H9 (cell line): ENCODE data around the gene TRIM7. TPM values are rescaled to one million over a fixed set of nuclear protein-coding genes. Genes with fewer than 3 reads are reported as not detected.

Experiments
- DNase-seq: peaks from one replicate; pipeline ENCODE4 v3.0.0-alpha.2; 2017
- H2AFZ ChIP-seq: one replicate; pipeline ENCODE4 v1.6.1; 2013; ENCODE audit warnings: mild to moderate bottlenecking, low read length, control low read depth, moderate library complexity
- H2AK5ac ChIP-seq: 2 replicates; pipeline ENCODE4 v1.6.1; 2013; ENCODE audit warnings: low read length, control low read depth, mixed read lengths; ENCODE audit not compliant: insufficient read length
- H2BK120ac ChIP-seq: one replicate; pipeline ENCODE4 v1.6.1; 2013; ENCODE audit warnings: low read depth, mild to moderate bottlenecking, low read length, control low read depth, inconsistent platforms; ENCODE audit not compliant: poor library complexity, severe bottlenecking
- H2BK12ac ChIP-seq: 2 replicates; pipeline ENCODE4 v1.6.1; 2013; ENCODE audit warnings: low read length, control low read depth, mixed read lengths, low read depth; ENCODE audit not compliant: insufficient read length
- H2BK15ac ChIP-seq: 2 replicates; pipeline ENCODE4 v1.6.1; 2013; ENCODE audit warnings: low read depth, low read length, control low read depth
- H2BK20ac ChIP-seq: one replicate; pipeline ENCODE4 v1.6.1; 2013; ENCODE audit warnings: low read depth, mild to moderate bottlenecking, low read length, control low read depth, inconsistent platforms; ENCODE audit not compliant: poor library complexity, severe bottlenecking
- H2BK5ac ChIP-seq: 2 replicates; pipeline ENCODE4 v1.6.1; 2013; ENCODE audit warnings: low read length, control low read depth, mixed read lengths; ENCODE audit not compliant: insufficient read length
- H3K14ac ChIP-seq: 2 replicates; pipeline ENCODE4 v1.6.1; 2013; ENCODE audit warnings: low read length, control low read depth; ENCODE audit not compliant: insufficient read depth
- H3K18ac ChIP-seq: 2 replicates; pipeline ENCODE4 v1.6.1; 2013; ENCODE audit warnings: low read depth, mild to moderate bottlenecking, mixed read lengths, low read length, control low read depth; ENCODE audit not compliant: insufficient read length
- H3K23ac ChIP-seq: 2 replicates; pipeline ENCODE4 v1.6.1; 2013; ENCODE audit warnings: low read length, control low read depth, mixed read lengths, low read depth; ENCODE audit not compliant: insufficient read length
- H3K23me2 ChIP-seq: 2 replicates; pipeline ENCODE4 v1.6.1; 2013; ENCODE audit warnings: low read depth, mild to moderate bottlenecking, mixed read lengths, low read length, control low read depth; ENCODE audit not compliant: insufficient read length, poor library complexity, severe bottlenecking
- H3K27ac ChIP-seq: 2 replicates; pipeline ENCODE4 v1.5.1; 2013; ENCODE audit warnings: low read length, control low read depth, mixed read lengths, low read depth; ENCODE audit not compliant: insufficient read length
- H3K27me3 ChIP-seq: 2 replicates; pipeline ENCODE4 v1.6.1; 2013; ENCODE audit warnings: low read length, control low read depth, inconsistent platforms; ENCODE audit not compliant: insufficient read depth
- H3K4ac ChIP-seq: 2 replicates; pipeline ENCODE4 v1.6.1; 2013; ENCODE audit warnings: low read depth, mild to moderate bottlenecking, control low read depth, inconsistent platforms, low read length, moderate library complexity
- H3K4me1 ChIP-seq: 2 replicates; pipeline ENCODE4 v1.6.1; 2013; ENCODE audit warnings: low read length, control low read depth, inconsistent platforms; ENCODE audit not compliant: insufficient read depth
- H3K4me2 ChIP-seq: 2 replicates; pipeline ENCODE4 v1.6.1; 2013; ENCODE audit warnings: low read length, control low read depth, mixed read lengths; ENCODE audit not compliant: insufficient read length, insufficient read depth
- H3K56ac ChIP-seq: 2 replicates; pipeline ENCODE4 v1.6.1; 2013; ENCODE audit warnings: low read depth, mild to moderate bottlenecking, mixed read lengths, low read length, control low read depth; ENCODE audit not compliant: insufficient read length
- H3K79me1 ChIP-seq: 2 replicates; pipeline ENCODE4 v1.6.1; 2013; ENCODE audit warnings: low read depth, mild to moderate bottlenecking, moderate library complexity, low read length, control low read depth, inconsistent platforms; ENCODE audit not compliant: insufficient read depth, poor library complexity, severe bottlenecking
- H3K79me2 ChIP-seq: 2 replicates; pipeline ENCODE4 v1.6.1; 2013; ENCODE audit warnings: low read length, control low read depth, inconsistent platforms; ENCODE audit not compliant: insufficient read depth
- H3K9ac ChIP-seq: 2 replicates; pipeline ENCODE4 v1.6.1; 2013; ENCODE audit warnings: low read length, control low read depth, mixed read lengths; ENCODE audit not compliant: insufficient read length; ENCODE audit errors: extremely low read depth
- H3K9me3 ChIP-seq: one replicate; pipeline ENCODE4 v1.6.1; 2013; ENCODE audit warnings: low read depth, low read length, inconsistent platforms; ENCODE audit not compliant: control insufficient read depth
- H3T11ph ChIP-seq: one replicate; pipeline ENCODE4 v1.6.1; 2013; ENCODE audit warnings: mild to moderate bottlenecking, low read length, control low read depth, inconsistent platforms
- H4K20me1 ChIP-seq: one replicate; pipeline ENCODE4 v1.6.1; 2013; ENCODE audit not compliant: control insufficient read depth, insufficient read length, insufficient read depth
- H4K5ac ChIP-seq: 2 replicates; pipeline ENCODE4 v1.6.1; 2013; ENCODE audit warnings: low read depth, mild to moderate bottlenecking, mixed read lengths, low read length, control low read depth; ENCODE audit not compliant: insufficient read length
- H4K8ac ChIP-seq: replicated peaks from 2 replicates; pipeline ENCODE4 v1.6.1; 2013; ENCODE audit warnings: low read length, control low read depth, mixed read lengths, low read depth; ENCODE audit not compliant: insufficient read length
- H4K91ac ChIP-seq: 2 replicates; pipeline ENCODE4 v1.6.1; 2013; ENCODE audit warnings: low read depth, mild to moderate bottlenecking, moderate library complexity, mixed read lengths, low read length, control low read depth; ENCODE audit not compliant: insufficient read length
- H3K27ac Mint-ChIP-seq, 3 experiments: 2 replicates in 2 of 3; 3 replicates in 1 of 3; pipeline ENCODE4 v1.8.0; 2020 to 2021; ENCODE audit warnings: mixed read lengths in 3 of 3, mild to moderate bottlenecking in 1 of 3, moderate library complexity in 1 of 3
- H3K27me3 Mint-ChIP-seq: 2 replicates; pipeline ENCODE4 v1.8.0; 2021; ENCODE audit warnings: low read depth, mild to moderate bottlenecking, moderate library complexity, mixed read lengths
- H3K36me3 Mint-ChIP-seq, 3 experiments: 2 replicates in 2 of 3; 3 replicates in 1 of 3; pipeline ENCODE4 v1.8.0; 2020 to 2021; ENCODE audit warnings: low read depth in 3 of 3, mixed read lengths in 3 of 3; ENCODE audit not compliant: insufficient read depth in 1 of 3
- H3K4me1 Mint-ChIP-seq, 2 experiments: 2 replicates each; pipeline ENCODE4 v1.8.0; 2020; ENCODE audit warnings: mixed read lengths in 2 of 2
- H3K4me3 Mint-ChIP-seq, 2 experiments: 2 replicates in 1 of 2; 3 replicates in 1 of 2; pipeline ENCODE4 v1.8.0; 2020 to 2021; ENCODE audit warnings: mild to moderate bottlenecking in 2 of 2, mixed read lengths in 2 of 2, moderate library complexity in 1 of 2
- H3K9me3 Mint-ChIP-seq, 2 experiments: 2 replicates in 1 of 2; 3 replicates in 1 of 2; pipeline ENCODE4 v1.8.0; 2020; ENCODE audit warnings: mild to moderate bottlenecking in 2 of 2, mixed read lengths in 2 of 2, moderate library complexity in 1 of 2
- CTCF ChIP-seq: fragments of 200-600 bp; sonication (generic); conservative IDR thresholded peaks from 3 replicates; pipeline ENCODE4 v1.8.0; 2021; ENCODE audit warnings: antibody characterized with exemption, mild to moderate bottlenecking
- WGBS: extraction: QIAGEN DNeasy Blood & Tissue Kit; methylation state at CpG from one replicate; pipeline ENCODE4 v1.1.7; 2013; ENCODE audit warnings: missing lambda C conversion rate, low lambda C conversion rate, mixed read lengths; ENCODE audit not compliant: insufficient read length; ENCODE audit errors: extremely low coverage; 5-methylcytosine and 5-hydroxymethylcytosine counted together
- total RNA-seq: library from RNA; stranded (reverse); gene quantifications from 2 replicates; pipeline ENCODE4 v1.2.1, GENCODE V29; 2021

TRIM7 gene
- total RNA-seq, 1 experiment from 2014 or later = not detected

DNA sequence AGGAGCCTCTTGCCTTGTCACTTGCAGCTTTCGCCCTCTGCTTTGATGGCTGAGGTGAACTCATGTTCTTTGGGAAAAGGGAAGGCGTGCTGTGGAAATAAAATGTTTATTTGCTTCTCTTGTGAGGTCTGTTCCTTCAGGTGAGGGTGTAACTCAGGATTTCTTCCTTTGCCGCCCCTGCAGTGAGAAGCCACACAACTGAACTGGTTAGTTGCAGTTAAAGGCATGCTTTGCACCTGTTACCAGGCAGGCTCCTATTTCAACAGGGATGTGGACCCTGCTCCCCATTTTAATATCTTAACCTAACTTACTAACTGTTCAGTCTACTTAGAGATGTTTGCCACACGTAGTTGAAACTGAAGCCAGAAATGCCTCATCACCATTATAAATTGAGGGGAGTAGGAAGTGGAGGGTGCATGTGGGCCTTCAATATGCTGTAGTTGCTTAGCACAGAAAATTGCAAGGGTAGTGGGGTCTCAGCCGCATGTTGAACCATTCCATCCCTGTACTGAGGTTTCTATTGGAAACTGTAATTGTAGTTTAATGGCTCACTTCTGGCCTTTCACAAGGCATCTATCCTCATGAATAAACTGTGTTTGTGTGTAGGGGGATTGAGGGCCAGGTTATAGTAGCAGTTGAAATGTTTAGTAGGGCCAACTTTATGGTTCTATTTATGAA lies 30.8 kb upstream of the TRIM7 start:
- Histone ChIP-seq H3K18ac (no peak overlapping the region), H2AFZ (no peak overlapping the region), H4K20me1 (no peaks in the 10 kb centered on the region), H3K9me3 (no peaks in the 10 kb centered on the region), H3K4ac (no peak overlapping the region), H2BK5ac (no peak overlapping the region), H4K91ac (no peak overlapping the region), H2BK12ac (no peak overlapping the region), H3K27ac (no peak overlapping the region), H3K9ac (no peak overlapping the region), H3K14ac (no peak overlapping the region), H2BK15ac (no peak overlapping the region), H3K23me2 (no peaks in the 10 kb centered on the region), H2BK120ac (no peak overlapping the region), H3K79me1 (no peaks in the 10 kb centered on the region), H3K4me1 (no peaks in the 10 kb centered on the region), H2BK20ac (no peak overlapping the region), H3K79me2 (no peaks in the 10 kb centered on the region), H3K56ac (no peak overlapping the region), H4K5ac (no peak overlapping the region), H3K23ac (no peak overlapping the region), H4K8ac (no peak overlapping the region), H3K27me3 (no peaks in the 10 kb centered on the region), H3T11ph (no peak overlapping the region), H3K4me2 (no peak overlapping the region), H2AK5ac (no peak overlapping the region)
- H3K36me3 Mint-ChIP-seq = peaks cover 59 to 90% (median 70%) of the 10 kb centered on the region in 3 experiments
- TF ChIP-seq CTCF = no peak
- H3K4me1 Mint-ChIP-seq = peaks cover 3 to 21% of the 10 kb centered on the region in 2 experiments; a peak in 1 of 4 replicates
- H3K27me3 Mint-ChIP-seq = no peaks in the 10 kb centered on the region; the same call in 1 of the 2 replicates
- DNase-seq = no peak
- WGBS = no CpG with 5 or more reads among the region's 5 CpGs
- no peak overlapping the region for H3K4me3 Mint-ChIP-seq
- H3K9me3 Mint-ChIP-seq = no peaks in the 10 kb centered on the region
- peak overlapping the region in 2 of 3 experiments; percentile 30 to 93; a peak in 5 of 7 replicates for H3K27ac Mint-ChIP-seq
